ENCODE data around the gene SYNRG. TPM values are rescaled to one million over a fixed set of nuclear protein-coding genes. Genes with fewer than 3 reads are reported as not detected.
"Not testable (repeated sequence)": the region's sequence is repeated elsewhere in the genome, so short reads cannot be mapped to it uniquely, and the experiment has no call there.

SYNRG gene
- total RNA-seq, result 100 to 1,000 TPM; 106 to 111 TPM

- CTCF ChIA-PET, result interaction anchor here (0.6 to 3.1 kb wide), 10 partner anchors 9 to 854 kb away, joined by 3 to 15 read pairs (median 4); no protein-coding TSS in a partner anchor
- Mint-ChIP-seq H3K27me3 (no peaks in the 10 kb centered on the region), H3K9me3 (no peaks in the 10 kb centered on the region), H3K4me1 (peaks cover 39% of the 10 kb centered on the region), H3K27ac (peak within 1 kb of the TSS; percentile 88), H3K36me3 (ENCODE audit: low read depth) (peaks cover 32% of the 10 kb centered on the region), H3K4me3 (peak within 1 kb of the TSS; percentile 74)
- peak; percentile 93 for DNase-seq
- POLR2A ChIA-PET, result interaction anchor here (0.6 kb wide), 2 partner anchors 9 to 27 kb away, joined by 5 to 8 read pairs; no protein-coding TSS in a partner anchor
Measured at GRCh38 chr17:37609170-37610040, at the start of gene SYNRG. TSS of gene SYNRG (minus strand) at chr17:37609418. CDS start at chr17:37609355, 63 bp downstream.

GRCh38 chr17:37657202-37657601 lies 48.0 kb upstream of the SYNRG start:
- Mint-ChIP-seq H3K36me3 (ENCODE audit: low read depth) (no peaks in the 10 kb centered on the region), H3K27ac (no peak overlapping the region), H3K9me3 (no peaks in the 10 kb centered on the region), H3K4me3 (no peak overlapping the region), H3K27me3 (peaks cover 26% of the 10 kb centered on the region), H3K4me1 (peaks cover 3% of the 10 kb centered on the region)
- ChIA-PET CTCF (interaction anchor here (1.3 kb wide), 1 partner anchor 9 kb away, joined by 4 read pairs; no protein-coding TSS in a partner anchor), POLR2A (no interaction called here)
- no peak for DNase-seq

GRCh38 chr17:37651849-37652248 lies 42.6 kb upstream of the SYNRG start:
- DNase-seq, result no peak
- CTCF ChIA-PET, result no interaction called here
- no peaks in the 10 kb centered on the region for H3K36me3 Mint-ChIP-seq (ENCODE audit: low read depth)

GRCh38 chr17:37650419-37651003 lies 41.3 kb upstream of the SYNRG start:
- Mint-ChIP-seq H3K27me3 (peaks cover 70% of the 10 kb centered on the region), H3K4me1 (peaks cover 3% of the 10 kb centered on the region), H3K4me3 (no peak overlapping the region), H3K27ac (no peak overlapping the region), H3K36me3 (ENCODE audit: low read depth) (no peaks in the 10 kb centered on the region), H3K9me3 (no peaks in the 10 kb centered on the region)
- POLR2A ChIA-PET, result interaction anchor here (0.6 kb wide), 1 partner anchor 47 kb away, joined by 3 read pairs; no protein-coding TSS in a partner anchor
- CTCF ChIA-PET, result interaction anchor here (0.6 kb wide), 1 partner anchor 169 kb away, joined by 3 read pairs; no protein-coding TSS in a partner anchor
- DNase-seq, result no peak

More at GRCh38 chr17:37651849-37652248, 42.6 kb upstream of the SYNRG start:
- POLR2A ChIA-PET, result no interaction called here
- Mint-ChIP-seq H3K27me3 (peaks cover 57% of the 10 kb centered on the region), H3K9me3 (no peaks in the 10 kb centered on the region), H3K27ac (no peak overlapping the region), H3K4me1 (peaks cover 3% of the 10 kb centered on the region), H3K4me3 (no peak overlapping the region)

GRCh38 chr17:37648555-37648954 lies 39.3 kb upstream of the SYNRG start:
- POLR2A ChIA-PET, result no interaction called here
- Mint-ChIP-seq H3K4me3 (no peak overlapping the region), H3K27ac (no peak overlapping the region), H3K27me3 (peaks cover 75% of the 10 kb centered on the region), H3K4me1 (peaks cover 7% of the 10 kb centered on the region), H3K9me3 (no peaks in the 10 kb centered on the region), H3K36me3 (ENCODE audit: low read depth) (no peaks in the 10 kb centered on the region)
- CTCF ChIA-PET, result interaction anchor here (1.0 to 1.2 kb wide), 3 partner anchors 8 to 160 kb away, joined by 3 to 4 read pairs (median 3); no protein-coding TSS in a partner anchor
- no peak for DNase-seq

- ChIA-PET POLR2A (no interaction called here), CTCF (interaction anchor here (1.0 to 1.2 kb wide), 2 partner anchors 9 to 12 kb away, joined by 3 to 4 read pairs; no protein-coding TSS in a partner anchor)
- no peak overlapping the region for H3K27ac Mint-ChIP-seq
- H3K4me1 Mint-ChIP-seq, result peaks cover 4% of the 10 kb centered on the region
- H3K9me3 Mint-ChIP-seq, result no peaks in the 10 kb centered on the region
- DNase-seq, result no peak
- H3K36me3 Mint-ChIP-seq (ENCODE audit: low read depth), result peaks cover under 1% of the 10 kb centered on the region
- H3K4me3 Mint-ChIP-seq, result no peak overlapping the region
- peaks cover 72% of the 10 kb centered on the region for H3K27me3 Mint-ChIP-seq
Measured at GRCh38 chr17:37647856-37648255, 38.6 kb upstream of the SYNRG start.

- Mint-ChIP-seq H3K4me1 (peaks cover 31% of the 10 kb centered on the region), H3K36me3 (ENCODE audit: low read depth) (peaks cover 25% of the 10 kb centered on the region), H3K4me3 (peak overlapping the region; percentile 97), H3K27me3 (peaks cover 47% of the 10 kb centered on the region), H3K9me3 (no peaks in the 10 kb centered on the region), H3K27ac (no peak overlapping the region)
- POLR2A ChIA-PET, result no interaction called here
- no peak for DNase-seq
- CTCF ChIA-PET, result no interaction called here
Measured at GRCh38 chr17:37643869-37644268, 34.7 kb upstream of the SYNRG start.

GRCh38 chr17:37643118-37643766 lies 34.0 kb upstream of the SYNRG start, which contains the start of gene DDX52:
TSS of gene DDX52 (minus strand) at chr17:37643446. CDS start at chr17:37643420, 26 bp downstream.
- ChIA-PET CTCF (no interaction called here), POLR2A (no interaction called here)
- Mint-ChIP-seq H3K27ac (peak within 1 kb of the TSS; percentile 94), H3K4me1 (peaks cover 34% of the 10 kb centered on the region), H3K36me3 (ENCODE audit: low read depth) (peaks cover 28% of the 10 kb centered on the region), H3K27me3 (peaks cover 41% of the 10 kb centered on the region), H3K9me3 (no peaks in the 10 kb centered on the region), H3K4me3 (peak within 1 kb of the TSS; percentile 97)
- DNase-seq, result peak; percentile 90

- H3K4me1 Mint-ChIP-seq, result peaks cover 35% of the 10 kb centered on the region
- H3K36me3 Mint-ChIP-seq (ENCODE audit: low read depth), result peaks cover 34% of the 10 kb centered on the region
- POLR2A ChIA-PET, result no interaction called here
Measured at GRCh38 chr17:37642681-37643080, 33.5 kb upstream of the SYNRG start.

GRCh38 chr17:37640015-37640414 lies 30.8 kb upstream of the SYNRG start:
- DNase-seq, result no peak
- H3K4me1 Mint-ChIP-seq, result peaks cover 35% of the 10 kb centered on the region
- H3K27ac Mint-ChIP-seq, result no peak overlapping the region
- CTCF ChIA-PET, result interaction anchor here (0.5 kb wide), 1 partner anchor 28 kb away, joined by 3 read pairs; no protein-coding TSS in a partner anchor
- peaks cover 54% of the 10 kb centered on the region for H3K36me3 Mint-ChIP-seq (ENCODE audit: low read depth)
- no peaks in the 10 kb centered on the region for H3K9me3 Mint-ChIP-seq
- peaks cover 12% of the 10 kb centered on the region for H3K27me3 Mint-ChIP-seq
- POLR2A ChIA-PET, result no interaction called here
- no peak overlapping the region for H3K4me3 Mint-ChIP-seq

More at GRCh38 chr17:37642681-37643080, 33.5 kb upstream of the SYNRG start:
- H3K9me3 Mint-ChIP-seq, result no peaks in the 10 kb centered on the region
- DNase-seq, result no peak
- CTCF ChIA-PET, result no interaction called here
- peaks cover 35% of the 10 kb centered on the region for H3K27me3 Mint-ChIP-seq
- H3K4me3 Mint-ChIP-seq, result peak overlapping the region; percentile 97
- H3K27ac Mint-ChIP-seq, result peak overlapping the region; percentile 94

- Mint-ChIP-seq H3K27me3 (no peaks in the 10 kb centered on the region), H3K4me3 (no peak overlapping the region), H3K9me3 (no peaks in the 10 kb centered on the region), H3K4me1 (peaks cover 31% of the 10 kb centered on the region), H3K36me3 (ENCODE audit: low read depth) (peaks cover 59% of the 10 kb centered on the region), H3K27ac (no peak overlapping the region)
- POLR2A ChIA-PET, result no interaction called here
- no peak for DNase-seq
- CTCF ChIA-PET, result no interaction called here
Measured at GRCh38 chr17:37637956-37638355, 28.7 kb upstream of the SYNRG start.

- H3K36me3 Mint-ChIP-seq (ENCODE audit: low read depth), result peaks cover 36% of the 10 kb centered on the region
- H3K4me3 Mint-ChIP-seq, H3K4me1 Mint-ChIP-seq, POLR2A ChIA-PET, H3K9me3 Mint-ChIP-seq, H3K27ac Mint-ChIP-seq, H3K27me3 Mint-ChIP-seq, CTCF ChIA-PET, DNase-seq: not testable (repeated sequence)
Measured at GRCh38 chr17:37616430-37616829, 7.2 kb upstream of the SYNRG start.

Measured in activated CD4-positive, alpha-beta T cell treated with anti-CD3 and anti-CD28 coated beads, Interleukin-2, amount 10 ng/mL, durations not matched to agents 7 days and 5 days (primary cell).